GM18907 (cell line): ENCODE results near the gene LARP1.
"Not testable (repeated sequence)": the region's sequence is repeated elsewhere in the genome, so short reads cannot be mapped to it uniquely, and the experiment has no call there.

ENCODE experiments used
- ATAC-seq: cut with Tn5 transposase; IDR thresholded peaks from one replicate; pipeline ENCODE4 v1.9.1; 2021; ENCODE audit warnings: mild to moderate bottlenecking, moderate library complexity; ENCODE audit not compliant: unreplicated experiment

Gene LARP1

DNA sequence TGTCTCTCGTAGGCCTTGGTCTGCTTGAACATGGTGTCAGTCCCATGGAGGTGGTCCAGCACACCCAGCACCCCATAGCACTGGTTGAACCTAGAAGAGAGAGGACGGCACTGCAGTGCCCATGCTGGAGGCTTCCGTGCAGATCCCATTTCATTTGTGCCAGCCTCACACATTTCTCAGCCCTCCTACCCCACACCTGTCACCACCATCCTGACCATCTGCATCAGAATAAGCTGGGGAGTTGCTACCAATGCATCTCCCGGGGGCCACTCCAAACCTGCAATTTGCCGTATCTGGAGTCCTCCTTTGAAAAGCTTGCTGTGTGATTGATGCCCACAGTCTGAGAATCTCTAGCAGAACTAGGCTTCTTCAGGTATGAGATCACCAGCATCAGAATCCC, 65.2 kb downstream of the LARP1 start:
- no peak for ATAC-seq

DNA sequence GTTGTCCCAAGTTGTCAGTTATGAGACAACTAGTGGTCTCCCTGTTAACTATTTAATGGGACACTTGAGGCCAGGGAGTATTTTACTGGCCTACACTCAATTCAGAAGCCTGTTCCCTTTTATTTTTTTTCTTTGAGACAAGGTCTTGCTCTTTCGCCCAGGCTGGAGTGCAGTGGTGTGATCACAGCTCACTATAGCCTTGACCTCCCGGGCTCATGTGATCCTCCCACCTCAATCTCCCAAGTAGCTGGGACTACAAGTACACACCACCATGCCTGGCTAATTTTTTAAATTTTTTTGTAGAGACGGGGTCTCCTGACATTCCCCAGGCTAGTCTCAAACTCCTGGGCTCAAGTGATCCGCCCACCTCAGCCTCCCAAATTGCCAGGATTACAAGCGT, 67.7 kb downstream of the LARP1 start:
- not testable (repeated sequence) for ATAC-seq

DNA sequence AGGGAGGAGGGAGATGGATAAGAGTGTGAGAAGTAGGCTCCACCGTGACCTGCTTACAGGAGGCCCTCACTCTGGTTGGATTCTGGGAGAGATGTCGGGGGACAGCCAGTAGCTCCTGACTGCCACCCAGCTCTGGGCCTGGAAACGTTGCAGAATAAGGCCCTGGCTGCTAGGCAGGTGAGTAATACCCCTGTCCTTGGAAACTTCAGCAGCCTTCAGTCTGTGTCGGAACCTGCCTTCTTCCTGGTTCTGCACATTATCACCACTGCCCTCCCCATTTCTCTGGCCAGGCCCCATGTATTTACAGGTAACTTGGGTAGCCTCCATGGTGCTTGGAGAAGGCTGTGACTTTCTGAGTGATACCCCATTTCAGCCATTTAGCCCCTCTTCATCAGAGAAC, 68.4 kb downstream of the LARP1 start:
- ATAC-seq = no peak

DNA sequence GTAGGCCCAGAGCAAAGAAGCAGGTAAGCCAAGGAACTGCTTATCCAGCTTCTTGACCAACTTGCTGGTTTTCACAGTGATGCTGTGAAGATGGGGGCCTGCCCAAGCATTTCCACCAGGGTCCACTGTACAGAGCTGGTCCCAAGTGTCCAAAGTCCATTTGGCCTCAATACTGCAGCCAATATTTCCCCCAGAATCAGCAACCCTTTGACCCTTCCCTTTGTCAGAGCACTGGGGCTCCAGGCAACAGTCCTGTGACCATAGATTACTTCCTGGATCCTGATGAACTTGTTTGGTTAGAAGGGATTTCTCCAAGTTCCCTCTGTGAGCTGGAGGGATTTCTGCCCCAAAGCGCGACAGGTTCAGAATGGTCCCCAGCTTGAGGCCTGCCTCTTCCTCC, 68.9 kb downstream of the LARP1 start:
- no peak for ATAC-seq

DNA sequence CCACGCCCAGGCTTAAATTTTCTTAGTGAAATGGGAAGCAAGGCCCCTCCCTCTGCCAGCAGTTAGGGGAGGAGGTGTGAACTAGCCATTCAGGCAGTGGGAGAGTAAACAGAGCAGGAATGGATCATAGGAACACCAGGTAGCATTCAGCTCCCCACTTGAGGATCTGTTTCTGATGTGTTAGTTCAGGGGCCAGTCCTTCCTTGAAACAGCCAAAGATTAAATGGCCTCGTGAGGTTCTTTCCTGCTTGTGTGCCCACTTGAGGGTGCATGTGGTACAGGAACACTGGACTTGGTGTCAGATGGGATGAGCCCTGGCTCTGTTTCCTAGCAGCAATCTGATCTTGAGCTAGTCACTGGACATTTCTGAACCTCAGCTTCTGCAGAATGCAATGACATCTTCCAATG, 74.0 kb downstream of the LARP1 start:
- ATAC-seq = no peak

DNA sequence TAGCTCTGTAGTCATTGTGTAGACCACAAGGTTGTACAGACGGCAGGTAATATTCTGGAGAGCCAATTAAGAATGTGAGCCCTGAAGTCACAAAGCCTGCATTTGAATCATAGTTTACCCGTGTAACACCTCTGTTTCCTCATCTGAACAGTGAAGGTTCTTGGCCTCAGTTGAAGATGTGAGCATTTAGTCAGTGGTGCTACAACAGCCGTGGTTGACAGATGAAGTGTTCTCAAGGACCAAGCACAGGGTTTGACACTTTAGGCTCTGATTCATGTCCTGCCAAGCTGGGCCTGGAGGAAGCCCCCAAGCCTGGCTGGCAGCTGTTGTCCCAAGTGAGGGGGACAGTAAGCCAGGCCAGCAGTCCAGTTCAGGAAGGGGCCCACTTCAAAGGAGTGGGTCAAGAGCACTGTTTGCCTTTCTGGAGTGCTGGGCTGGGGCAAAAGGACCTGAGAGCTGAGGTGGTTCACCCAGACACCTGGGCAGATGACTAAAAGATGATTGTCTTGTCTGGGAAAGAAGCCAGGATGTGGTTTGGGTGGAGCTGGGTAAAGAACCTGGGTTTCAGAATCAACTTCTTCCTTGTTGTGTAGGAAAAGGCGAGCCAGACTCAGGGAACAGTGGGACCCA, 74.5 kb downstream of the LARP1 start:
- no peak for ATAC-seq

DNA sequence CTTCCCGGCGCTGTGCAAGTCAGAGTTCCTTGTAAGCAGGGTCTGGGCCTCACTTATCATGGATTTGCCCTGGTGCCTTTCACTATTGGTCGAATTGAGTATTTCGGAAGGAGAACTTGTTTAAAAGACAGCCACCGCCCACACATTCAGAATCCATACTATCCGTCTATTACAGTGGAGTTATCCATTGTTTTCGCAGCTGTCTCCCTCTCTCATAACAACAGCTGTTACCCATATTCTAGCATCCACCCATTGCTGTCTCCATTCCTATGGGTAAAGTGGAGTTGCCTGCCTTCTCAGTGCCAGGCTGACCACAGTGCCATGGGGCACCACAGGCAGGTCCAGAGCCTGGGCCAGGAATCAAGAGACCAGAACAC, 75.0 kb downstream of the LARP1 start:
- no peak for ATAC-seq

DNA sequence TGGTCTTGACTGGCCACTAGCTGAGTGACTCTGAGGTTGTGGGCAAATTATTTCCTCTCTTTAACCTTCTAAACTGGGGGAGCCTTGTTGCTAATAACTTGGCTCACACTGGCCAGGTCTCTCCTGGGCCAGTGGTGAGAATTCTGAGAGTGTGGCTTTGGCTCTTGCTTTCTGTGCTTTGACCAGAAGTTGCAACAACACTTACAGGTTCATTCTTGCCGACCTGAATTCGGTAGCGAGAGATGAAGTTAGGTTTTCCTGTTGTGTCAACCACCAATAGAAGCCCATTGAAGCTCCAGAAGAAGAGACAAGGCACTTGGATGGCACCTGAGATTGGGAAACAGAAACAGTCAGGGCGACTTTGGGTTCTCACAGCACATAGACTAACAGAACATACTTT, 75.4 kb downstream of the LARP1 start:
- no peak for ATAC-seq

DNA sequence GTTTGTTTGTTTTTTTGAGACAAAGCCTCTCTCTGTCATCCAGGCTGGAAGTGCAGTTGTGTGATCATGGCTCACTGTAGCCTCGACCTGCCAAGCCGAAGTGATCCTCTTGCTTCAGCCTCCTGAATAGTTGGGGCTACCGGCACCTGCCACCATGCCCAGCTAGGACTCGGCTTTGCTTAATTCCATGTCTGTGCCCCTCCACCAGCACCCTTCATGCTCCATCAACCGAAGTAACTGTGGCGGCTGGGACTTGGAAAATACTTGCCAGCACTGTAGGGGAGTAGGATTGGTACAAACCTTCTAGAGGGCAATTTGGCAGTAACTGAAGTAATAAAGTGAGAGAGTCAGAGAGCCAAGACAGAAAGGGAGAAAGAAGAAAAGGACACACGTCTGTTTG, 76.3 kb downstream of the LARP1 start:
- no peak for ATAC-seq

DNA sequence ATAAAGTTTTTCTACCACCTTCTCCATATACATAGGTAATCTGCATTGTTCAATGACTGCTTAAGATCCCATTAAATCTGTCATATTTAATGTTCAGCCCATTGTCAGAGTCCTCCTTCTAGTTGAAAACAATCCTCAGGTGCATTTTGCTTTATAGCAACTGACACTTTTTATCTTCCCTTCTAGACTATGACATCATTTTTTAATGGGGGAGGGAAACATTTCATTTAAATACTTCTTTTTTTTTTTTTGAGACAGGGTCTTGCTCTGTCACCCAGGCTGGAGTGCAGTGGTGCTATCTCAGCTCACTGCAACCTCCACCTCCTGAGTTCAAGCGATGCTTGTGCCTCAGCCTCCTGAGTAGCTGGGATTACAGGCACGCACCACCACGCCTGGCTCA, 77.6 kb downstream of the LARP1 start:
- not testable (repeated sequence) for ATAC-seq

DNA sequence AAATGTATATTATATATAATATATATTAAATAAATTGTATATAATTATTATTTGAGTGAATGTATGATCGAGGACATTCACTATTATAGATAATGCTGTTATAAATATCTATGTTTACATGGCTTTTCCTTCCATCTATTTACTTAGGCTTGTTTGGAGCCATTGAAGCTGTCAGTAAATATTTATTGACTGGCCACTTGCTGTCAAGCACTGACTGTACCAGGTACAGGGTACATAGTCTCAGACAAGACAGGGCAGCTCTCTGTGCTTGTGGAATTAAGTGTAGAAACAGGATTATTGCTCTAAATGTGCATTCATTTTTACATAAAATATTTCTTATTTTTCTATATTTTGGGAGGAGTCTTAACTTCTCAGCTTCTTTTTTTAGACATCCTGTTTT, 78.9 kb downstream of the LARP1 start:
- no peak for ATAC-seq

DNA sequence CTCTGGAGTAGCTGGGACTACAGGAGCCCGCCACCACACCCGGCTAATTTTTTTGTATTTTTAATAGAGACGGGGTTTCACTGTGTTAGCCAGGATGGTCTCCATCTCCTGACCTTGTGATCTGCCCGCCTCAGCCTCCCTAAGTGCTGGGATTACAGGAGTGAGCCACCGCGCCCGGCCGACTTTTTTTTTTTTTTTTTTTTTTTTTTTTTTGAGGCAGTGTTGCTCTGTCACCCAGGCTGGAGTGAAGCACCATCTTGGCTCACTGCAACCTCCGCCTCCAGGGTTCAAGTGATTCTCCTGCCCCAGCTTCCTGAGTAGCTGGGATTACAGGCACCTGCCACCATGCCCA, 80.5 kb downstream of the LARP1 start:
- not testable (repeated sequence) for ATAC-seq

DNA sequence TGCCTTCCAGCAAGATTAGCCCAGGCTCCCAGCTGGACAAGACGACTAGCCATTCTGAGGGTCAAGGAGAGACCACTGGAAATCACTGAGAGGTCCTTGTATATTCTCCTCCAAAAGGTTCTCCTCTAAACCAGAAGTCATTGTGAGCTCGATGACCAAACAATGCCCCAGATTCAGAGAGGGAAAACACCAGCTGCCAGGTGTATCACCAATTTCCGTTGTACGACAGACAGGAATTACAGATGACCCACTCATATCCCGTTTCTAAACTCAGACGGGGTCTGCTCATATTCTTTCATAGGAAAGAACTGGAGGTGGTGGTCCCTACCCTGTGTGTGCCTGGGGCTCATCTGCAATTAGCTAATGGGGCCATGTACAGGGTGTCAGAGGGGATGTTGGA, 81.0 kb downstream of the LARP1 start:
- no peak for ATAC-seq

DNA sequence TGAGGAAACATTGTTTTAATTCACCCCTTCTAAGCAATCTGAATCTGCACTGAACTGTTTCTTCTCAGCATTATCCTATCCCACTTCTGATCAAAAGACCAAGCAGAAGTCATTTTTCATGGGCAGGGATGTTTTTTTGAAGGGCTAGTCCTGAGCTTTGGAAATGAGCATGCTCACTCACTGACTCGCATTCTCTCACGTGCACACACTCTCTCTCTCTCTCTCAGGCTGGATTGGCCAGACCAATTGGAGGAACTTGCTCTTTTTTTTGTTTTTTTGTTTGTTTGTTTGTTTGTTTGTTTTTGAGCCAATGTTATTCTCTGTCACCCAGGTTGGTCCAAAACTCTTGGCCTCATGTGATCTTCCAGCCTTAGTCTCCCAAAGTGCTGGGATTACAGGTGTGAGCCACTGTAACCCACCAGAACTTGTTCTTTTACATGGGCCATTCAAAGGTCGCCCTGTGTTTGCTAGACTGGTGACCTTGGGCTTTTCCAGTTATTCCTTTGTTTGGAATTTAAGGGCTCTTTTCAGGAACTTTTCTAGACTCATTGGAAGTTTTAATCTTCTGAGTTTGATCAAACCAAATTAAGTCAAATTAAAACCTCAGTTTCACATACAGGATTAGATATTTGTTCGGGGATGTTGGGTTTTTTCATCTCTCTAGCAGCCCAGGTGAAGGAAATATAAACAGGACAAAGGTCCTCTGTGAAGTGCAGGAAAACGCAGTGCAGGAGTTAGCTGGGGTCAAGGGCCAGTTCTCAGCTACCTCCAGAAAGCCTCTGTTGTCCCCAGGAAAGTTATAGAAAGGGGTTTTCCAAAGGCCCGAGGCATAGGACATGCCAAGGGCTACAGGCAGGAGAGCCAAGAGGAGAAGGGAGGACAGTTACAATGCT, 82.1 kb downstream of the LARP1 start:
- no peak for ATAC-seq

DNA sequence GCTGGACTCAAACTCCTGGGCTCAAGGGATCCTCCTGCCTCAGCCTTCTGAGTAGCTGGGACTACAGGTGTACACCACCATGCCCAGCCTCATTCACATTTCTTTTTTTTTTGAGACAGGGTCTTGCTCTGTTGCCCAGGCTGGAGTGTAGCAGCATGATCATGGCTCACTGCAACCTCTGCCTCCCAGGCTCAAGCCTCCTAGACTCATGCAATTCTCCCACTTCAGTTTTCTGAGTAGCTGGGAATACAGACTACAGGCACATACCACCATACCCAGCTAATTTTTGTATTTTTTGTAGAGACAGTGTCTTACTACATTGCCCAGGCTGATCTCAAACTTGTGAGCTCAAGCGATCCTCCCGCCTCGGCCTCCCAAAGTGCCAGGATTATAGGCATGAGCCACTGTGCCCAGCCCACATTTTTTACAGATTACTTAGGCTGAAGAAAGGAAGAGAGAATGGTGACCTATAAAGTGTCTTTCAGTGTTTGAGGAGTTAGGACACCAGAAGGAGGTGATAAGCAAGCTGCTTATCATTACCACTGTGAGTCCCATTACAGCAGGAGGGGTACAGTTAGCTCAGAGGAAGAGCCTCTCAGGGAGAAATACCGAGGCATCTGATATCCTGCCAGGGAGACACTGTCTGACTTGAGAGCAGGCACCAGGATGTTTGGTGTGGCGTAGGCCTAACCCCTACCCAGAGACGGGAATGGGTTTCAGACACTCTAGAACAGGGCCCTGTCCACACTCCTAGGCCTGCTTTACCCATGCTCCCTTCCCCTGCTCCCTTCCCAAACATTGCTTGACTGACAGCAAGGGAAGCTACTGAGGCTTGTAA, 85.5 kb downstream of the LARP1 start:
- no peak for ATAC-seq

DNA sequence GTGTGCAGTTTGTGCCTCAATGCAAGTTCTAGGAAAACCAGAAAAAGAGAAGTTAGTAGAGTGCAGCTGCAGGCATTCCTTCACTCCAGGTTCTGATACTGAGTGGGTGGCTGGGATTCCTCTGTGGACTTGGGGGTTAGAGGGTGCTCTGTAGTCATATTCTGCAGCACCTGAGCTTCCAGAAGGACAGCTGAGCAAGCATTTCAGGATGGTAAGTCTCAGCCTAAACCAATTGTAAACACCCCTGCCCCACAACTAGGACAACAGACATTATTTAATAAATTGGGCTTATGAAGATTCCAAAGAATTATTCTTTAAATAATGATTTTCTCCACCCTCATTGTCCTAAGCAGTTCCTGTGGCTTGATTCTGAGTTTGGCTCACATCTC, 86.1 kb downstream of the LARP1 start:
- no peak for ATAC-seq

DNA sequence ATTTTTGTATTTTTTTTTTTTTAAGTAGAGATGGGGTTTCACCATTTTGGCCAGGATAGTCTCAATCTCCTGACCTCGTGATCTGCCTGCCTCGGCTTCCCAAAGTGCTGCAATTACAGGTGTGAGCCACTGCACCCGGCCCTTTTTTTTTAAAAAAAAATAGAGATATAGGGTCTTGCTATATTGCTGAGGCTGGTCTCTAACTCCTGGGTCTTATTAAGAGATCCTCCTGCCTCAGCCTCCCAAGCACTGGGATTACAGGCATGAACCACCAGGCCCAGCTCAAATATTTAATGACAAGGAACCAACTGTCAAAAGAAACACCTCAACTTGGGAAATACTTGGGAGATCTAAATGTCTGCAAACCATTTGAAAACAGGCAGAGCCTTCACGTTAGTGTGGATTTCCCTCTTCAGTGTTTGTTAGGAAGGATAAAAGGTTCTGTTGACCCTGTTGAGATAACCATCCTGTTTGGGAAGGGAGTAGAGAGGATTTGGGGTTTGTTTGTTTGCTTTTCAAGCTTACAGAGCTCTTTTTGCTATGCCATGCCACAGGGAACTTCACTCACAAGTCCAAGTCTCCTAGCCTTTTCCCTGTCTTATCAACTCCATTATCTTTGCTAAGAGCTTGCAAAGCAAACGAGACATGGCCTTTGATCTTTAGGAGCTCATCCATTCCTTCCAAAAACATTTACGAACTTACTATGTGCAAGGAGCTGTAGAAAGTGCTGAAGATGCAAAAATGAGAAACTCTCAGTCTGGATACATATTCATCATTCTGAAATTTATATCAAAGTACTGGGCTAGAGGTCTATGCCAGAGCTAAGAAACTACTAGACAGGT, 87.7 kb downstream of the LARP1 start:
- no peak for ATAC-seq

DNA sequence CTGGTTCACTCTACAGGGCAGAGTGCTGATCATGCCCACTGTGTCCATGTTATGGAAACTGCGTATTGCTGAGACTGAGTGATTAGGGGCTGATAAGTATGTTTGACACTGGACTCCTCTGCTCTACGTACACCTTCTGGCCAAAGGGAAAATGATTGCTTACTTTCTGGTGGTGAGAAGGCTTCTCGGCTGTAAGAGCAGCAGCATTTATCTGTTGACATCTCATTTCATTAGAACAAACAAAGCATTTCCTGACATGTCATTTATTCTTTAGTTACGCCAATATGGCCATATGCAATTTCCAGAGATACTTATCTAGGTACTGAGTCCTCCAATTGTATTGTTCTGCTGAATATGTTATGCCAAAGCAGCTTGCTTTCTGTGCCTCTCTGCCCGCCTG, 89.6 kb downstream of the LARP1 start:
- ATAC-seq = no peak

DNA sequence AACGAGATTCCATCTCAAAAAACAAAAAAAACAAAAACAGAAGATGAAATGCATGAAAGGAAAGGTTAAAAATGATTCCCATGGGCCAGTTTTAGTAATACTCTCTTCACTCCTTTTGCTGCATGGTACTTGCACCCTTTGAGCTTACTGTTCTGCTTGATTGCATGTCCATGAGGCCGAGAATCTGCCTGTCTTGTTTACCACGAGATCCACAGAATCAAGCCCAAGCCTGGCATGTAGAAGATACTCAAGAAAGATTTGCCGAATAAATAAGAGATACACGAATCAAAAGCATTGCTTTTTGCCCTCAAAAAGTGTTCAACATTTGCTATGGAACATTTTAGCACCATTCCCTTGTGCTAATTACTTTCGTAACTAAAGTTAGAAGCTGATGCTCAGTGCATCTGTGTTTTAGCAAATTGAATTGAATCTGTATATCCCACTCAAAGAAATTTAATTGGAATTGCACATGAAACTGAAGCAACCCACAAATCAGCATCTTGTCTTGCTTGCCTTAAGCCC, 94.1 kb downstream of the LARP1 start:
- no peak for ATAC-seq

DNA sequence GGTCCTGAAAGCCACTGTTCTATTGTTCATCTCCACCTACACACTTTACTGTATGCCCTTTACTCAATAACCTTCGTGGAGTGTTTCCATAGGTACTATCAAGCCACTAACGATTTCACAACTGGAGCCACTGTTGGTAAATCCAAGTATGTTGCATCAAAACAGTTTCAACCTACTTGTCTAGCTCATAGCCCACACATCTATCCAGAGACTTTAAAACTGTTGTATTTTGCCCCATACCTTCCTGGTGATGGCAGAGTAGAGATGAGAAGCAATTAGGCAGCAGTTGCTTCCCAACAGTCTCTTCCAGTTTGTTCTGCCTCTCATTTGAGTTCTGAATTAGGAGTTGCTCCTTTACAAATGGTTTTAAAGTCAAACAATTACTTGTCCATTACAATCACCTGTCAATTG, 94.6 kb downstream of the LARP1 start:
- no peak for ATAC-seq
